Endodermal cell (in vitro differentiated cells): ENCODE data around the gene SPDYE6. TPM values are rescaled to one million over a fixed set of nuclear protein-coding genes. Genes with fewer than 3 reads are reported as not detected.

Experiments
- DNase-seq: peaks from one replicate; pipeline ENCODE4 v3.0.0-alpha.2; 2017
- H3K27ac ChIP-seq: 2 replicates; pipeline ENCODE4 v1.5.1; 2013; ENCODE audit warnings: mild to moderate bottlenecking, low read depth, low read length, moderate library complexity
- H3K27me3 ChIP-seq: 2 replicates; pipeline ENCODE4 v1.6.1; 2013; ENCODE audit warnings: mild to moderate bottlenecking, low read length, moderate library complexity; ENCODE audit not compliant: insufficient read depth, control insufficient read depth, poor library complexity, severe bottlenecking
- H3K36me3 ChIP-seq: 2 replicates; pipeline ENCODE4 v1.7.0; 2013; ENCODE audit warnings: mild to moderate bottlenecking, low read length, moderate library complexity; ENCODE audit not compliant: control insufficient read depth, insufficient read depth
- H3K4me1 ChIP-seq: one replicate; pipeline ENCODE4 v1.7.0; 2013; ENCODE audit warnings: low read length; ENCODE audit not compliant: control insufficient read depth, insufficient read depth
- H3K4me3 ChIP-seq: 2 replicates; pipeline ENCODE4 v1.5.1; 2013; ENCODE audit warnings: mild to moderate bottlenecking, low read length, moderate library complexity
- H3K9ac ChIP-seq: 2 replicates; pipeline ENCODE4 v1.6.1; 2013; ENCODE audit warnings: mild to moderate bottlenecking, low read length, moderate library complexity; ENCODE audit not compliant: poor library complexity, severe bottlenecking; ENCODE audit errors: extremely low read depth
- H3K9me3 ChIP-seq: 2 replicates; pipeline ENCODE4 v1.6.1; 2013; ENCODE audit warnings: mild to moderate bottlenecking, low read length, moderate library complexity; ENCODE audit not compliant: control insufficient read depth
- H3K27ac Mint-ChIP-seq: 2 replicates; pipeline ENCODE4 v1.8.0; 2020; ENCODE audit warnings: mixed read lengths
- H3K27me3 Mint-ChIP-seq: 2 replicates; pipeline ENCODE4 v1.8.0; 2021; ENCODE audit warnings: mild to moderate bottlenecking, mixed read lengths; ENCODE audit not compliant: insufficient read depth
- H3K36me3 Mint-ChIP-seq: 2 replicates; pipeline ENCODE4 v1.8.0; 2020; ENCODE audit warnings: low read depth, mixed read lengths
- H3K4me1 Mint-ChIP-seq: 2 replicates; pipeline ENCODE4 v1.8.0; 2020; ENCODE audit warnings: mixed read lengths
- H3K4me3 Mint-ChIP-seq: 2 replicates; pipeline ENCODE4 v1.8.0; 2020; ENCODE audit warnings: mild to moderate bottlenecking, moderate library complexity, mixed read lengths
- H3K9me3 Mint-ChIP-seq: 2 replicates; pipeline ENCODE4 v1.8.0; 2020; ENCODE audit warnings: mild to moderate bottlenecking, mixed read lengths
- CTCF ChIP-seq: fragments of 200-600 bp; sonication (generic); conservative IDR thresholded peaks from 2 replicates; pipeline ENCODE4 v1.5.0; 2021; ENCODE audit warnings: antibody characterized with exemption, mild to moderate bottlenecking
- WGBS, 2 experiments: methylation state at CpG; one replicate each; pipeline versions ENCODE4 v1.1.5 to v1.1.7; 2013; ENCODE audit warnings: missing lambda C conversion rate in 2 of 2, mixed read lengths in 1 of 2; ENCODE audit not compliant: insufficient coverage in 1 of 2, insufficient read length in 1 of 2; 5-methylcytosine and 5-hydroxymethylcytosine counted together
- total RNA-seq, 2 donors: library from RNA; stranded (reverse); fragmentation: NEBNext Ultra II Directional in 1 of 2; extraction: Animal tissue kit (Norgen Biotek cat#: 25700) in 1 of 2; gene quantifications; 2 replicates in 1 of 2; 3 replicates in 1 of 2; pipeline ENCODE4 v1.2.1, GENCODE V29; 2021

Gene SPDYE6
- total RNA-seq, 2 donors from 2014 or later = not detected

- Mint-ChIP-seq H3K27me3 (no peaks in the 10 kb centered on the region), H3K27ac (no peak overlapping the region), H3K9me3 (no peaks in the 10 kb centered on the region), H3K4me1 (peaks cover 7% of the 10 kb centered on the region), H3K4me3 (no peak overlapping the region), H3K36me3 (peaks cover 25% of the 10 kb centered on the region)
- H3K9ac ChIP-seq = no peak overlapping the region
- DNase-seq = no peak
- WGBS, 2 experiments = 91 to 94% methylated on average over 8 to 9 of the region's 9 CpGs
- H3K9me3 ChIP-seq = no peaks in the 10 kb centered on the region
- H3K27ac ChIP-seq = no peak overlapping the region
- TF ChIP-seq CTCF = no peak
- no peaks in the 10 kb centered on the region for H3K27me3 ChIP-seq
- no peak overlapping the region for H3K4me3 ChIP-seq
- peaks cover 26% of the 10 kb centered on the region for H3K36me3 ChIP-seq
- H3K4me1 ChIP-seq = no peaks in the 10 kb centered on the region
These were observed 37.2 kb upstream of the SPDYE6 start for GRCh38 chr7:102393467-102393866.

DNA sequence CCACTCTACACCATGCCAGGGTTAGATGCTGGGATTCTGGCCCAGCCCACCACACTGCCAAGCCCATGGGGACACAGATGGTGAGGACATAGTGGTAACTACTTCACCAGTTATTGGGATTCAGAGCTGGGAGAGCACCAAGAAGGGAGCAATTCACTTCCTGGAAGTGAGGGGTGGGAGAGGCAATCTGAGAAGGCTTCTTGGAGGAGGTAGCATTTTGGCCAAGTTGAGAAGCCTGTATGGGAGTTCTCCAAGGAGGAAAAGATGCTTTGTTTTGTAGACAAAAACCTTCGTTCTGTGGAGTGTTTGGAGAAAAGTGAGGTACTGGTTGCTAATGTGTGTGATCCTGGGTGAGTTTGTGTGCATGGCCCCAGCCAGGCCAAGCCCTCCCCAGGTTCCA lies 36.1 kb upstream of the SPDYE6 start:
- H3K27ac ChIP-seq = no peak overlapping the region
- H3K27me3 ChIP-seq = no peaks in the 10 kb centered on the region
- Mint-ChIP-seq H3K27ac (no peak overlapping the region), H3K9me3 (no peaks in the 10 kb centered on the region), H3K4me1 (peaks cover 5% of the 10 kb centered on the region), H3K27me3 (no peaks in the 10 kb centered on the region), H3K36me3 (peaks cover 22% of the 10 kb centered on the region), H3K4me3 (no peak overlapping the region)
- H3K9ac ChIP-seq = no peak overlapping the region
- no peak for DNase-seq
- TF ChIP-seq CTCF = no peak
- no peaks in the 10 kb centered on the region for H3K4me1 ChIP-seq
- WGBS, 2 experiments = 84 to 100% methylated on average over 1 of the region's 1 CpG
- no peaks in the 10 kb centered on the region for H3K9me3 ChIP-seq
- H3K36me3 ChIP-seq = peaks cover 20% of the 10 kb centered on the region
- H3K4me3 ChIP-seq = no peak overlapping the region

- 62 to 77% methylated on average over 5 to 10 of the region's 12 CpGs for WGBS, 2 experiments
- Histone ChIP-seq H3K27ac (no peak overlapping the region), H3K36me3 (peaks cover 30% of the 10 kb centered on the region), H3K4me3 (no peak overlapping the region), H3K9me3 (no peaks in the 10 kb centered on the region), H3K9ac (no peak overlapping the region), H3K27me3 (no peaks in the 10 kb centered on the region), H3K4me1 (no peaks in the 10 kb centered on the region)
- DNase-seq = peak; percentile 96
- Mint-ChIP-seq H3K4me3 (no peak overlapping the region), H3K4me1 (no peaks in the 10 kb centered on the region), H3K9me3 (no peaks in the 10 kb centered on the region), H3K27me3 (no peaks in the 10 kb centered on the region), H3K27ac (no peak overlapping the region), H3K36me3 (peaks cover 31% of the 10 kb centered on the region)
- TF ChIP-seq CTCF = peak; percentile 94
These were observed 34.6 kb upstream of the SPDYE6 start for GRCh38 chr7:102390697-102391484.
